Trophoblast cell (in vitro differentiated cells and primary cell): Measurements from ENCODE around the gene CORO1A.
A peak's percentile ranks its signal among the peaks of the same experiment; 100 is the strongest.
"Not testable (repeated sequence)": the region's sequence is repeated elsewhere in the genome, so short reads cannot be mapped to it uniquely, and the experiment has no call there.

ENCODE experiments used
- DNase-seq, 2 donors: peaks; one replicate each; pipeline ENCODE4 v3.0.0-alpha.2; 2016
- H2AFZ ChIP-seq: 2 replicates; pipeline ENCODE4 v1.6.1; 2013; ENCODE audit warnings: low read length, moderate library complexity, mild to moderate bottlenecking; ENCODE audit not compliant: insufficient read depth, poor library complexity
- H2AK5ac ChIP-seq: 2 replicates; pipeline ENCODE4 v1.6.1; 2013; ENCODE audit warnings: mild to moderate bottlenecking, low read length
- H2BK120ac ChIP-seq: 2 replicates; pipeline ENCODE4 v1.6.1; 2013; ENCODE audit warnings: low read length, mild to moderate bottlenecking, moderate library complexity; ENCODE audit not compliant: insufficient read depth, poor library complexity
- H2BK12ac ChIP-seq: 2 replicates; pipeline ENCODE4 v1.6.1; 2013; ENCODE audit warnings: mild to moderate bottlenecking, low read length, moderate library complexity
- H2BK5ac ChIP-seq: 2 replicates; pipeline ENCODE4 v1.6.1; 2013; ENCODE audit warnings: low read length, low read depth, moderate library complexity, mild to moderate bottlenecking; ENCODE audit not compliant: poor library complexity
- H3K14ac ChIP-seq: 2 replicates; pipeline ENCODE4 v1.6.1; 2013; ENCODE audit warnings: mild to moderate bottlenecking, low read length
- H3K18ac ChIP-seq: 2 replicates; pipeline ENCODE4 v1.6.1; 2013; ENCODE audit warnings: mild to moderate bottlenecking, low read length
- H3K23ac ChIP-seq: 2 replicates; pipeline ENCODE4 v1.6.1; 2013; ENCODE audit warnings: low read length
- H3K27ac ChIP-seq: 2 replicates; pipeline ENCODE4 v1.5.1; 2013; ENCODE audit warnings: low read depth, mild to moderate bottlenecking, inconsistent platforms, low read length, moderate library complexity
- H3K27me3 ChIP-seq: 2 replicates; pipeline ENCODE4 v1.6.1; 2013; ENCODE audit warnings: inconsistent platforms, mild to moderate bottlenecking, low read length, moderate library complexity; ENCODE audit not compliant: insufficient read depth
- H3K36me3 ChIP-seq, 2 experiments: 1 replicate in 1 of 2; 2 replicates in 1 of 2; pipeline ENCODE4 v1.6.1; 2013; ENCODE audit warnings: low read length in 2 of 2, mild to moderate bottlenecking in 2 of 2, moderate library complexity in 1 of 2; ENCODE audit not compliant: insufficient read depth in 2 of 2, control insufficient read depth in 1 of 2
- H3K4ac ChIP-seq: 2 replicates; pipeline ENCODE4 v1.6.1; 2013; ENCODE audit warnings: low read depth, mild to moderate bottlenecking, low read length, moderate library complexity
- H3K4me1 ChIP-seq, 2 experiments: 1 replicate in 1 of 2; 2 replicates in 1 of 2; pipeline ENCODE4 v1.6.1; 2013; ENCODE audit warnings: low read length in 2 of 2, mild to moderate bottlenecking in 2 of 2, moderate library complexity in 1 of 2; ENCODE audit not compliant: insufficient read depth in 2 of 2, control insufficient read depth in 1 of 2
- H3K4me2 ChIP-seq: 2 replicates; pipeline ENCODE4 v1.6.1; 2013; ENCODE audit warnings: inconsistent platforms, mild to moderate bottlenecking, low read length, moderate library complexity
- H3K4me3 ChIP-seq: 2 replicates; pipeline ENCODE4 v1.5.1; 2013; ENCODE audit warnings: mild to moderate bottlenecking, low read depth, low read length, inconsistent platforms
- H3K79me1 ChIP-seq: one replicate; pipeline ENCODE4 v1.6.1; 2013; ENCODE audit warnings: low read length
- H3K79me2 ChIP-seq: 2 replicates; pipeline ENCODE4 v1.6.1; 2013; ENCODE audit warnings: low read length, mild to moderate bottlenecking; ENCODE audit not compliant: control insufficient read depth, insufficient read depth, poor library complexity
- H3K9ac ChIP-seq: 2 replicates; pipeline ENCODE4 v1.6.1; 2013; ENCODE audit warnings: mild to moderate bottlenecking, low read length
- H3K9me3 ChIP-seq: 2 replicates; pipeline ENCODE4 v1.6.1; 2013; ENCODE audit warnings: low read depth, mild to moderate bottlenecking, control low read depth, inconsistent platforms, low read length; ENCODE audit not compliant: insufficient read depth
- H4K12ac ChIP-seq: 2 replicates; pipeline ENCODE4 v1.6.1; 2013; ENCODE audit warnings: low read depth, mild to moderate bottlenecking, low read length, moderate library complexity
- H4K8ac ChIP-seq: 2 replicates; pipeline ENCODE4 v1.6.1; 2013; ENCODE audit warnings: low read depth, mild to moderate bottlenecking, low read length, moderate library complexity
- H4K91ac ChIP-seq: one replicate; pipeline ENCODE4 v1.6.1; 2013; ENCODE audit warnings: low read depth, mild to moderate bottlenecking, low read length, moderate library complexity
- WGBS: extraction: QIAGEN DNeasy Blood & Tissue Kit; methylation state at CpG from one replicate; pipeline ENCODE4 v1.1.7; 2013; ENCODE audit warnings: missing lambda C conversion rate; ENCODE audit not compliant: insufficient read length, insufficient coverage; ENCODE audit errors: extremely low coverage; 5-methylcytosine and 5-hydroxymethylcytosine counted together

Gene CORO1A

GRCh38 chr16:30187971-30188561 lies 4.7 kb downstream of the CORO1A start:
- Histone ChIP-seq H2BK5ac (no peak overlapping the region), H3K23ac (no peak overlapping the region), H3K4me3 (peak overlapping the region; percentile 44), H2BK12ac (no peak overlapping the region), H2AK5ac (no peak overlapping the region), H3K4me2 (no peak overlapping the region), H3K79me2 (no peaks in the 10 kb centered on the region), H3K18ac (no peak overlapping the region), H3K9me3 (peaks cover 2% of the 10 kb centered on the region), H4K8ac (no peak overlapping the region), H2AFZ (no peak overlapping the region), H4K12ac (no peak overlapping the region), H3K14ac (no peak overlapping the region), H3K36me3 (no peaks in the 10 kb centered on the region), H3K27me3 (no peaks in the 10 kb centered on the region), H3K79me1 (no peaks in the 10 kb centered on the region), H3K4me1 (peaks cover 3 to 4% of the 10 kb centered on the region in 2 experiments), H2BK120ac (no peak overlapping the region), H3K9ac (no peak overlapping the region), H3K4ac (no peak overlapping the region), H4K91ac (no peak overlapping the region), H3K27ac (no peak overlapping the region)
- no peak for DNase-seq
- WGBS: no CpG with 5 or more reads among the region's 23 CpGs

GRCh38 chr16:30191158-30191557 lies 7.8 kb downstream of the CORO1A start:
- not testable (repeated sequence) for H4K12ac ChIP-seq, H3K79me1 ChIP-seq, H3K4me2 ChIP-seq, H3K4me1 ChIP-seq, H3K14ac ChIP-seq, H3K36me3 ChIP-seq, H3K27ac ChIP-seq, H4K91ac ChIP-seq, H2AK5ac ChIP-seq, H3K9ac ChIP-seq, H3K79me2 ChIP-seq, H3K9me3 ChIP-seq, DNase-seq, H2AFZ ChIP-seq, H2BK5ac ChIP-seq, H3K27me3 ChIP-seq, H3K18ac ChIP-seq, H2BK120ac ChIP-seq, H3K4me3 ChIP-seq, H3K23ac ChIP-seq, H4K8ac ChIP-seq, H2BK12ac ChIP-seq, H3K4ac ChIP-seq
- no CpG with 5 or more reads among the region's 12 CpGs for WGBS

- not testable (repeated sequence) for H3K23ac ChIP-seq, H3K4me1 ChIP-seq, H4K91ac ChIP-seq, H2AFZ ChIP-seq, H3K14ac ChIP-seq, H3K4me3 ChIP-seq, H2BK5ac ChIP-seq, H4K12ac ChIP-seq, H3K4me2 ChIP-seq, H3K36me3 ChIP-seq, H2BK120ac ChIP-seq, H3K4ac ChIP-seq, H3K9me3 ChIP-seq, H3K27me3 ChIP-seq, H3K18ac ChIP-seq, H2AK5ac ChIP-seq, H3K27ac ChIP-seq, H4K8ac ChIP-seq, H3K79me1 ChIP-seq, H2BK12ac ChIP-seq, DNase-seq, H3K79me2 ChIP-seq, H3K9ac ChIP-seq
- WGBS: no CpG with 5 or more reads among the region's 21 CpGs
Measured at GRCh38 chr16:30193098-30193497, 9.7 kb downstream of the CORO1A start.

- peak within 1 kb of the TSS; percentile 65 for H4K8ac ChIP-seq
Measured at GRCh38 chr16:30193615-30194014, 10.2 kb downstream of the CORO1A start, which contains the start of the genes BOLA2B and SLX1A. Gene BOLA2B, minus strand, starts transcription at chr16:30193666. Its CDS starts 71 bp downstream, at chr16:30193595. Gene SLX1A, plus strand, starts transcription at chr16:30193875. Its CDS starts 210 bp downstream, at chr16:30194085.

More at GRCh38 chr16:30193615-30194014, 10.2 kb downstream of the CORO1A start, which contains the start of the genes BOLA2B and SLX1A:
- not testable (repeated sequence) for H4K91ac ChIP-seq, H2AK5ac ChIP-seq, H3K27ac ChIP-seq, DNase-seq, H3K9ac ChIP-seq, H3K27me3 ChIP-seq, H2BK5ac ChIP-seq, H3K4me3 ChIP-seq, H3K9me3 ChIP-seq, H2BK12ac ChIP-seq, H3K79me1 ChIP-seq, H4K12ac ChIP-seq, H2AFZ ChIP-seq, H2BK120ac ChIP-seq, H3K14ac ChIP-seq, H3K4me1 ChIP-seq, H3K4ac ChIP-seq, H3K36me3 ChIP-seq, H3K23ac ChIP-seq, H3K79me2 ChIP-seq
- H3K4me2 ChIP-seq: peak within 1 kb of the TSS; percentile 58
- H3K18ac ChIP-seq: peak within 1 kb of the TSS; percentile 82
- no CpG with 5 or more reads among the region's 34 CpGs for WGBS
